PFSK-1 (cell line): ENCODE data around the gene ANKRD2.

Experiments
- FOXP2 ChIP-seq: optimal IDR thresholded peaks from 2 replicates; pipeline ENCODE3; 2011; ENCODE audit warnings: borderline replicate concordance, control low read depth, inconsistent platforms; ENCODE audit not compliant: insufficient read depth; ENCODE audit errors: extremely low read length, extremely low read depth
- POLR2AphosphoS5 ChIP-seq: IDR thresholded peaks from 2 replicates; pipeline ENCODE4 v1.6.1; 2012; ENCODE audit warnings: low read depth, mild to moderate bottlenecking, control low read depth, low read length, moderate library complexity
- REST ChIP-seq, 2 experiments: IDR thresholded peaks; 2 replicates each; pipeline versions ENCODE4 v1.6.1 to v1.8.0; 2011 to 2012; ENCODE audit warnings: low read depth in 2 of 2, low read length in 2 of 2, control low read depth in 1 of 2, inconsistent platforms in 1 of 2, mild to moderate bottlenecking in 1 of 2, moderate library complexity in 1 of 2; ENCODE audit not compliant: insufficient read depth in 1 of 2
- SIN3A ChIP-seq: IDR thresholded peaks from 2 replicates; pipeline ENCODE4 v1.6.1; 2012; ENCODE audit warnings: mild to moderate bottlenecking, low read length, moderate library complexity, borderline replicate concordance; ENCODE audit not compliant: insufficient read depth
- TAF1 ChIP-seq: IDR thresholded peaks from 2 replicates; pipeline ENCODE4 v1.6.1; 2012; ENCODE audit warnings: low read length, control low read depth, borderline replicate concordance; ENCODE audit not compliant: insufficient read depth

Gene ANKRD2

GRCh38 chr10:97582169-97582568 is 9.6 kb downstream of the ANKRD2 start:
- TF ChIP-seq REST (IDR thresholded peaks at IDR 0.05; ENCODE audit: insufficient read depth in 1 of 2, low read depth in 2 of 2, low read length in 2 of 2), result no peak
- TF ChIP-seq POLR2AphosphoS5, result no peak
- TF ChIP-seq TAF1, result no peak
- no peak for TF ChIP-seq SIN3A
- no peak for TF ChIP-seq FOXP2

GRCh38 chr10:97583476-97583875 is 10.9 kb downstream of the ANKRD2 start:
- TF ChIP-seq FOXP2, result no peak

DNA sequence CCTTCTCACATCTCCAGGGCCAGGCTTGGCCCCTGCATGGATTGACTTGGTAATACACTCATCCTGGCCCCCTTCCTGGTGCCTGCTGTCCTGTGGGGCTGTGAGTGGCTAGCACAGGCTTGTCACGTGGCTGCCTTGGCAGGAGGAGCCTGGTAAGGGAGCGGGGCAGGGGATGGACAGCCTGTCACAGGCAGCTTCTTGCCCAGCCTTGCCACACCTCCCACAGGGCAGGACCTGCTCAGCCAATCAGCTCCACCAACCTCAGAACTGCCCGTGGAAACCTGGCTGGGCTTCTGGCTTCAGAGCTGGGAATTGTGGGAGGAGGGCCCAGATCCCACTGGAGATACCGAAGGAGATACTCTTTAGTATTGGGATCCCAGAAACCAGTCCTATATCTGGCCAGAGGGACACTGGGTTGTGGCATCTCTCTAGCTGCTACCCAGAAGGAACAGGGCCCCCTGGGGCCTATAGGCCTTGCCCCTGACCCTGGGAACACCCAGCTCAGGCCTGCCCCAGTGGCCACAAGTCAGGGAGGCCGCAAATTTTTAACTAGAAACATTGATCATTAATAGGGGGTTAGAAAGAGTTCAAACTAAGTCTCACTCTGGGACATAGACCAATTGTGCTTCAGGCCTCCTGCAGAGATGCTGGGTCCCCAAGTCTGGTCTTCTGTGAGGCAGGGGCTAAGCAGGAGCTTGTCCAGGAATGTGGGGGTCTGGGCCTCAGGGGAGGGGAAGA is 11.7 kb downstream of the ANKRD2 start, which contains the start of gene HOGA1:
Gene HOGA1, plus strand, starts transcription at position 330 of the 738 bp plus-strand sequence. Its CDS starts 315 bp downstream, at position 645.
- TF ChIP-seq REST (IDR thresholded peaks at IDR 0.05; ENCODE audit: insufficient read depth in 1 of 2, low read depth in 2 of 2, low read length in 2 of 2) (no peak), SIN3A (no peak), FOXP2 (no peak)

- no peak for TF ChIP-seq TAF1
- TF ChIP-seq REST (IDR thresholded peaks at IDR 0.05; ENCODE audit: insufficient read depth in 1 of 2, low read depth in 2 of 2, low read length in 2 of 2), result no peak
- TF ChIP-seq SIN3A, result no peak
- no peak for TF ChIP-seq FOXP2
- no peak for TF ChIP-seq POLR2AphosphoS5
Observed at GRCh38 chr10:97584798-97585438, 12.3 kb downstream of the ANKRD2 start.

GRCh38 chr10:97585439-97585811 is 12.8 kb downstream of the ANKRD2 start:
- TF ChIP-seq SIN3A, result no peak
- TF ChIP-seq POLR2AphosphoS5, result no peak
- no peak for TF ChIP-seq TAF1
- no peak for TF ChIP-seq FOXP2
- TF ChIP-seq REST (IDR thresholded peaks at IDR 0.05; ENCODE audit: insufficient read depth in 1 of 2, low read depth in 2 of 2, low read length in 2 of 2), result no peak
